HG03045 (cell line): ENCODE data around the gene MPZL1.

Experiments used
- ATAC-seq: cut with Tn5 transposase; IDR thresholded peaks from one replicate; pipeline ENCODE4 v1.9.1; 2021; ENCODE audit warnings: mild to moderate bottlenecking, moderate library complexity; ENCODE audit not compliant: unreplicated experiment

Gene MPZL1

GRCh38 chr1:167695147-167695546, 26.6 kb upstream of the MPZL1 start:
- no peak for ATAC-seq

- no peak for ATAC-seq
These were observed 25.8 kb upstream of the MPZL1 start for GRCh38 chr1:167695756-167696561.

GRCh38 chr1:167697667-167698141, 24.1 kb upstream of the MPZL1 start:
- ATAC-seq: no peak

GRCh38 chr1:167698313-167698712, 23.5 kb upstream of the MPZL1 start:
- no peak for ATAC-seq

- ATAC-seq: no peak
These were observed 20.3 kb upstream of the MPZL1 start for GRCh38 chr1:167701510-167701909.

GRCh38 chr1:167703557-167703956, 18.2 kb upstream of the MPZL1 start:
- ATAC-seq: no peak

- ATAC-seq: no peak
These were observed 17.1 kb upstream of the MPZL1 start for GRCh38 chr1:167704715-167705114.

- ATAC-seq: no peak
These were observed 16.5 kb upstream of the MPZL1 start for GRCh38 chr1:167705250-167705649.

- no peak for ATAC-seq
These were observed 15.4 kb upstream of the MPZL1 start for GRCh38 chr1:167706363-167706762.

- ATAC-seq: peak; percentile 38
These were observed 14.6 kb upstream of the MPZL1 start for GRCh38 chr1:167706931-167707877.

- ATAC-seq: no peak
These were observed 13.8 kb upstream of the MPZL1 start for GRCh38 chr1:167707942-167708341.

GRCh38 chr1:167708940-167709389, 12.8 kb upstream of the MPZL1 start:
- peak; percentile 35 for ATAC-seq

GRCh38 chr1:167710836-167711235, 10.9 kb upstream of the MPZL1 start:
- ATAC-seq: no peak

GRCh38 chr1:167711797-167712196, 10.0 kb upstream of the MPZL1 start:
- ATAC-seq: no peak

GRCh38 chr1:167713330-167714081, 8.3 kb upstream of the MPZL1 start:
- no peak for ATAC-seq

GRCh38 chr1:167714098-167714438, 7.7 kb upstream of the MPZL1 start:
- peak; percentile 67 for ATAC-seq

- ATAC-seq: peak; percentile 54
These were observed 7.2 kb upstream of the MPZL1 start for GRCh38 chr1:167714439-167715156.

GRCh38 chr1:167715157-167715999, 6.4 kb upstream of the MPZL1 start:
- ATAC-seq: peak; percentile 37

GRCh38 chr1:167716000-167716271, 5.8 kb upstream of the MPZL1 start:
- ATAC-seq: no peak

GRCh38 chr1:167717351-167717750, 4.4 kb upstream of the MPZL1 start:
- ATAC-seq: no peak
